CD4-positive, alpha-beta memory T cell (primary cell): ENCODE results near the gene PHF5A. TPM values are rescaled to one million over a fixed set of nuclear protein-coding genes. Genes with fewer than 3 reads are reported as not detected.

ENCODE experiments used
- CTCF ChIA-PET: fragments of 350-600 bp; sonication (Branson Sonifier 250); formaldehyde crosslinking; loops from one replicate; lab custom pipeline; 2021; ENCODE audit warnings: inconsistent platforms; ENCODE audit not compliant: partially characterized antibody; lab: Charles Lee
- POLR2A ChIA-PET: fragments of 350-600 bp; sonication (Branson Sonifier 250); formaldehyde crosslinking; loops from one replicate; lab custom pipeline; 2021; ENCODE audit not compliant: partially characterized antibody; lab: Charles Lee
- DNase-seq, 5 donors: peaks; one replicate each; pipeline versions ENCODE4 v3.0.0 to v3.0.0-alpha.2; 2020 to 2022; ENCODE audit warnings: mixed read lengths in 1 of 5
- H3K27ac ChIP-seq: one replicate; pipeline ENCODE4 v1.7.0; 2013; ENCODE audit warnings: low read depth, low read length
- H3K27me3 ChIP-seq: 2 replicates; pipeline ENCODE4 v1.7.0; 2013; ENCODE audit warnings: mild to moderate bottlenecking, low read length, moderate library complexity; ENCODE audit not compliant: insufficient read depth
- H3K36me3 ChIP-seq: 2 replicates; pipeline ENCODE4 v1.7.0; 2013; ENCODE audit warnings: mild to moderate bottlenecking, low read length, moderate library complexity; ENCODE audit not compliant: insufficient read depth
- H3K4me1 ChIP-seq: 2 replicates; pipeline ENCODE4 v1.7.0; 2013; ENCODE audit warnings: mild to moderate bottlenecking, low read length, moderate library complexity; ENCODE audit not compliant: insufficient read depth
- H3K4me3 ChIP-seq, 2 donors: one replicate each; pipeline ENCODE4 v1.7.0; 2013; ENCODE audit warnings: low read length in 2 of 2, mild to moderate bottlenecking in 1 of 2
- H3K9me3 ChIP-seq, 2 donors: one replicate each; pipeline ENCODE4 v1.7.0; 2013; ENCODE audit warnings: low read length in 2 of 2, control low read depth in 1 of 2; ENCODE audit not compliant: control insufficient read depth in 1 of 2
- H3K27ac Mint-ChIP-seq, 7 donors: one replicate each; pipeline ENCODE4 v1.8.0; 2020 to 2021; ENCODE audit warnings: mixed read lengths in 7 of 7, mild to moderate bottlenecking in 6 of 7, inconsistent platforms in 3 of 7, moderate library complexity in 3 of 7
- H3K27me3 Mint-ChIP-seq, 2 donors: one replicate each; pipeline ENCODE4 v1.8.0; 2020 to 2021; ENCODE audit warnings: mixed read lengths in 2 of 2
- H3K36me3 Mint-ChIP-seq, 2 donors: one replicate each; pipeline ENCODE4 v1.8.0; 2020 to 2021; ENCODE audit warnings: mixed read lengths in 2 of 2, inconsistent platforms in 1 of 2, mild to moderate bottlenecking in 1 of 2
- H3K4me1 Mint-ChIP-seq, 4 donors: one replicate each; pipeline ENCODE4 v1.8.0; 2020 to 2021; ENCODE audit warnings: mixed read lengths in 4 of 4, mild to moderate bottlenecking in 1 of 4
- H3K4me3 Mint-ChIP-seq, 8 donors: one replicate each; pipeline ENCODE4 v1.8.0; 2020 to 2021; ENCODE audit warnings: mixed read lengths in 8 of 8, mild to moderate bottlenecking in 7 of 8, moderate library complexity in 6 of 8, inconsistent platforms in 3 of 8
- H3K9me3 Mint-ChIP-seq, 8 donors: one replicate each; pipeline ENCODE4 v1.8.0; 2020 to 2021; ENCODE audit warnings: mixed read lengths in 8 of 8, mild to moderate bottlenecking in 5 of 8, inconsistent platforms in 3 of 8, moderate library complexity in 1 of 8
- intact Hi-C: fragments of 100-400 bp; cut with micrococcal nuclease; formaldehyde crosslinking; loops from one replicate; pipeline ENCODE4 v1.15.1; 2023
- polyA plus RNA-seq, 2 donors: library from polyadenylated mRNA; unstranded; fragments of 300-500 nt; fragmentation: Illumina TruSeq; gene quantifications; one replicate each; pipeline ENCODE4 v1.2.3, GENCODE V29; 2021
- total RNA-seq, 2 experiments: library from RNA; stranded (reverse); gene quantifications; one replicate each; pipeline ENCODE4 v1.2.3, GENCODE V29; 2021

PHF5A gene
- total and polyA plus RNA-seq, 4 experiments from 2014 or later: 19.7 to 39.2 (median 34.6) TPM

DNA sequence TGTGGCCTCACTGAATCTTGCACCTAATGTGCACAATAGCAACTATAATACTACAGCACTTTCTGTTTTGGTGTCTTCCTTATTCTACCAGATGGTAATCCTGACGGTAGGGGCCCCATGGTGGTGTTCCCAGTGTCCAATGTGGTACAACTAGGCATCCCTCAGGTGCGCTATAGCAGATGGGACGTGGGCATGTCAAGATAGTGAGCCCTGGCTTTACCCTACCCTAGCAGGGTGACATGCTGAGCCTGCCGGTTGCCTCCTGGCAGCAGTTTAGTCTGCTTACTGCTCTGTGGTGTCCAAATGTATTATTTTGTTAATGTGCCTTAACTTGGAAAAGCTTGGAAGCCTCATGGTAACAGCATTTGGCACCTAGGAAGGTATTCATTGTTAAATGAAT lies 19.6 kb upstream of the PHF5A start:
- Histone ChIP-seq H3K36me3 (no peaks in the 10 kb centered on the region), H3K9me3 (no peaks in the 10 kb centered on the region), H3K27me3 (no peaks in the 10 kb centered on the region), H3K4me3 (no peak overlapping the region), H3K4me1 (peaks cover 5% of the 10 kb centered on the region), H3K27ac (no peak overlapping the region)
- Mint-ChIP-seq H3K4me1 (peaks cover 24 to 51% (median 35%) of the 10 kb centered on the region in 4 donors), H3K27me3 (no peaks in the 10 kb centered on the region), H3K4me3 (peak overlapping the region in 1 of 8 donors; percentile 6), H3K27ac (no peak overlapping the region), H3K36me3 (peaks cover 0 to 4% of the 10 kb centered on the region in 2 donors), H3K9me3 (no peaks in the 10 kb centered on the region)
- intact Hi-C loops: no loop called here
- POLR2A ChIA-PET: interaction anchor here (0.8 kb wide), 1 partner anchor 13 kb away, joined by 3 read pairs; no protein-coding TSS in a partner anchor
- DNase-seq: no peak
- CTCF ChIA-PET: interaction anchor here (0.9 kb wide), 1 partner anchor 84 kb away, joined by 7 read pairs; no protein-coding TSS in a partner anchor

DNA sequence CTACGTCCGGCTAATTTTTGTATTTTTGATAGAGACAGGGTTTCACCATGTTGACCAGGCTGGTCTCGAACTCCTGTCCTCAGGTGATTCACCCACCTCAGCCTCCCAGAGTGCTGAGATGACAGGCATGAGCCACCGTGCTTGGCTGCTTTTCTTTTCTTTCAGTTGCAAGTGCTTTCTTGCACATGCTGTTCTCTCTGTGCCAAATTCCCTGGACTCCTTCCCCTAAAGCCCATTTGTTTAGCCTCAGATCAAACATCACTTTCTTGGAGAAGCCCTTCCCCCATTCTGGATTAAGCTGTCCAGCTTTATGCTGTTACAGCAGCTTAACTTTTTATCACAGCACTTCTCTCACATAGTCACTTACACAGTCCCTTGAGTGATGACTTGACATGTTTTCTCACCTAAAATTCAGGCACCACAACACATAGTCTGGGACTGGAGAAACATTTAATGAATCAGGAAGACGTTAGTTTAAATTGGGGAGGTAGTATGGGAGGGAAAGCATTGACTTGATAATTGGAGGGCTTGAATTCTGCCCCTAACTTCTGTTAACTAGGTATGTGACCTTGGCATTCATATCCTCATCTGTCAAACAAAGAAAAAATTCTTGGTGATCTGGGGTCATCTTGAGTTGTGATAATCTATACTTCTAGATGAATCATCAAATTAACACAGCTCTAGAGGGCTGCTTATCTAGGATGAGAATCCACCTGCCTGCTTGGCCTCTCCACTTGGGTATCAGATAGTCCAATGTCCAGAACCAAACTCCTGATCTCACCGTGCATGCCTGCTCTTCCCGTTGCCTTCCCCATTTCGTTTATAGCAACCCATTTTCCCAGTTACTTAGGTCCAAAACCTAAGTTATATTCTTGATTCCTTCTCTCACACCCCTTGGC lies 18.8 kb upstream of the PHF5A start:
- Mint-ChIP-seq H3K27me3 (no peaks in the 10 kb centered on the region), H3K4me1 (peaks cover 29 to 58% (median 40%) of the 10 kb centered on the region in 4 donors), H3K36me3 (peaks cover 0 to 4% of the 10 kb centered on the region in 2 donors), H3K27ac (peak overlapping the region in 1 of 7 donors; percentile 25), H3K9me3 (no peaks in the 10 kb centered on the region), H3K4me3 (peak overlapping the region in 1 of 8 donors; percentile 56)
- H3K27ac ChIP-seq: no peak overlapping the region
- no peaks in the 10 kb centered on the region for H3K27me3 ChIP-seq
- intact Hi-C loops: no loop called here
- ChIA-PET POLR2A (no interaction called here), CTCF (no interaction called here)
- no peaks in the 10 kb centered on the region for H3K9me3 ChIP-seq
- H3K36me3 ChIP-seq: no peaks in the 10 kb centered on the region
- no peak for DNase-seq
- H3K4me3 ChIP-seq: no peak overlapping the region
- peaks cover 5% of the 10 kb centered on the region for H3K4me1 ChIP-seq

DNA sequence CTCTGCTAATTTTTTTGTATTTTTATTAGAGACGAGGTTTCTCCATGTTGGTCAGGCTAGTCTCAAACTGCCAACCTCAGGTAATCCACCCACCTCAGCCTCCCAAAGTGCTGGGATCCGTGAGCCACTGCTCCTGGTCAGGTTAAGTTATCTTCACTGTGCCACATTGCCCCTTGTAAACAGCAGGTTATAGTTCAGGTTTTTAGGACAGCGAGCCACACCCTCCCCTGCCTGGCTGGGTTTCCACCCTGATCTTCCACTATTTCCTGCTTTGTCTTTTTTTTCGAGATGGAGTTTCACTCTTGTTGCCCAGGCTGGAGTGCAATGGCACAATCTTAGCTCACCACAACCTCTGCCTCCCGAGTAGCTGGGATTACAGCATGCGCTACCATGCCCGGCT lies 16.5 kb upstream of the PHF5A start:
- H3K36me3 Mint-ChIP-seq: peaks cover 0 to 9% of the 10 kb centered on the region in 2 donors
- no peaks in the 10 kb centered on the region for H3K36me3 ChIP-seq
- intact Hi-C loops: no loop called here
- H3K27me3 Mint-ChIP-seq: no peaks in the 10 kb centered on the region
- POLR2A ChIA-PET: no interaction called here
- CTCF ChIA-PET: interaction anchor here (1.1 kb wide), 1 partner anchor 48 kb away, joined by 3 read pairs; no protein-coding TSS in a partner anchor
- no peaks in the 10 kb centered on the region for H3K9me3 Mint-ChIP-seq
- peaks cover 9% of the 10 kb centered on the region for H3K4me1 ChIP-seq
- no peak overlapping the region for H3K4me3 ChIP-seq
- no peak for DNase-seq
- H3K9me3 ChIP-seq: no peaks in the 10 kb centered on the region
- peak overlapping the region in 2 of 7 donors; percentile 59 to 64 for H3K27ac Mint-ChIP-seq
- peaks cover 31 to 70% (median 42%) of the 10 kb centered on the region in 4 donors for H3K4me1 Mint-ChIP-seq
- no peak overlapping the region for H3K27ac ChIP-seq
- no peaks in the 10 kb centered on the region for H3K27me3 ChIP-seq
- H3K4me3 Mint-ChIP-seq: no peak overlapping the region

DNA sequence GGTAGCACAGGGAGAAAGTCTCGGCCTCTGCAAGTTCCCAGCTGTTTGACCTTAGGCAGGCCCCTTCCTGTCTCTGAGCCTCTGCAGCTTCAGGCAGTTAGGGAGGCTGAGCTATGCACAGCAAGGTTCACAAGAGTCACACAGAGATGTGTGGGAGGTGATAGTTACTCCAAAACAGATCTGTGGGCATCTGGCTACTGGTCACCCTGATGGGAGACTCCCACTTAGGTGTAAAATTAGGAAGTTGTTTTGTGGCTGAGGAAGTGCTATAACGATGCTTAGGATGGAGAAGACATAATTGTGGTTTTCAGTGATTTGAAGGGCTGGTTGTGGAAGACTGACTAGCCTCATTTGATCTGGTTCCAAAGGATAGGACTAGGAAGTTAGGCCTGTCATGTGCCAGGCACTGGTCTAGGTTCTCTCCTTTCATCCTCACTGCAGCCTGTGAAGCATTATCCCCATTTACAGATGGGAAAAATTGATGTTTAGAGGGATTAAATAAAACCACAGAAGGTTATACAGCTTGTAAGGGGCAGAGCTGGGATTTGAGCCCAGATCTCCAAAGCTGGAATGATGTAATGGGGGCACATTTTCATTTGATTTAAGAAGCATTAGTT lies 13.9 kb upstream of the PHF5A start:
- Mint-ChIP-seq H3K27ac (peak overlapping the region in 3 of 7 donors; percentile 49 to 87 (median 77)), H3K4me3 (no peak overlapping the region), H3K36me3 (peaks cover 0 to 9% of the 10 kb centered on the region in 2 donors), H3K9me3 (no peaks in the 10 kb centered on the region), H3K4me1 (peaks cover 24 to 61% (median 38%) of the 10 kb centered on the region in 4 donors), H3K27me3 (no peaks in the 10 kb centered on the region)
- DNase-seq: no peak
- Histone ChIP-seq H3K27me3 (no peaks in the 10 kb centered on the region), H3K27ac (no peak overlapping the region), H3K4me1 (peaks cover 9% of the 10 kb centered on the region), H3K36me3 (no peaks in the 10 kb centered on the region), H3K9me3 (no peaks in the 10 kb centered on the region), H3K4me3 (no peak overlapping the region)
- CTCF ChIA-PET: interaction anchor here (1.1 kb wide), 1 partner anchor 9 kb away, joined by 3 read pairs; no protein-coding TSS in a partner anchor
- intact Hi-C loops: no loop called here
- POLR2A ChIA-PET: interaction anchor here (0.6 kb wide), 1 partner anchor 244 kb away, joined by 4 read pairs; no protein-coding TSS in a partner anchor

DNA sequence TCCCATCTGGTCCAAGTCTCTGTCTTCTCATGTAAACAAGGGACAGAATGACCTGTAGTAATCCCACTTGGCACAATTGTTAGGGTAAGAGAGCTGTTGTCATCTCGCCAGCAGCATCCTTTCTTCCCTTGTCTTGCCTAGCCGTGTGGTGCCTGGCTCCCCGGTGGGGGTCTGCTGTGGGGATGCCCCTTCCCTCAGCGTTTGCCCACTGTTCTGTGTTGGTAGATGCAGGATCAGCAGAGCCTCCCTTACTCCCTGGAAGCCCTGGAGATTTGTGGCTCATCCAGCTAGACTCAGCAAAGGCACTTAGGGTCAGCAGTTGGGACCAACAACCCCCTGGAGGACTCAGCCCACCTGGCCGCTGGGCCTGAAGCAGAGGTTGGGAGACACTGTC lies 13.4 kb upstream of the PHF5A start:
- H3K36me3 ChIP-seq: no peaks in the 10 kb centered on the region
- no peaks in the 10 kb centered on the region for H3K27me3 ChIP-seq
- Mint-ChIP-seq H3K4me1 (peaks cover 21 to 56% (median 35%) of the 10 kb centered on the region in 4 donors), H3K27ac (peak overlapping the region in 1 of 7 donors; percentile 25), H3K4me3 (no peak overlapping the region), H3K27me3 (no peaks in the 10 kb centered on the region), H3K36me3 (peaks cover 0 to 9% of the 10 kb centered on the region in 2 donors), H3K9me3 (no peaks in the 10 kb centered on the region)
- POLR2A ChIA-PET: interaction anchor here (0.6 kb wide), 1 partner anchor 243 kb away, joined by 4 read pairs; no protein-coding TSS in a partner anchor
- intact Hi-C loops: no loop called here
- H3K4me1 ChIP-seq: peaks cover 9% of the 10 kb centered on the region
- H3K9me3 ChIP-seq: no peaks in the 10 kb centered on the region
- no peak overlapping the region for H3K27ac ChIP-seq
- CTCF ChIA-PET: interaction anchor here (0.7 to 1.1 kb wide), 2 partner anchors 9 to 14 kb away, joined by 3 read pairs; no protein-coding TSS in a partner anchor
- no peak for DNase-seq
- H3K4me3 ChIP-seq: no peak overlapping the region

DNA sequence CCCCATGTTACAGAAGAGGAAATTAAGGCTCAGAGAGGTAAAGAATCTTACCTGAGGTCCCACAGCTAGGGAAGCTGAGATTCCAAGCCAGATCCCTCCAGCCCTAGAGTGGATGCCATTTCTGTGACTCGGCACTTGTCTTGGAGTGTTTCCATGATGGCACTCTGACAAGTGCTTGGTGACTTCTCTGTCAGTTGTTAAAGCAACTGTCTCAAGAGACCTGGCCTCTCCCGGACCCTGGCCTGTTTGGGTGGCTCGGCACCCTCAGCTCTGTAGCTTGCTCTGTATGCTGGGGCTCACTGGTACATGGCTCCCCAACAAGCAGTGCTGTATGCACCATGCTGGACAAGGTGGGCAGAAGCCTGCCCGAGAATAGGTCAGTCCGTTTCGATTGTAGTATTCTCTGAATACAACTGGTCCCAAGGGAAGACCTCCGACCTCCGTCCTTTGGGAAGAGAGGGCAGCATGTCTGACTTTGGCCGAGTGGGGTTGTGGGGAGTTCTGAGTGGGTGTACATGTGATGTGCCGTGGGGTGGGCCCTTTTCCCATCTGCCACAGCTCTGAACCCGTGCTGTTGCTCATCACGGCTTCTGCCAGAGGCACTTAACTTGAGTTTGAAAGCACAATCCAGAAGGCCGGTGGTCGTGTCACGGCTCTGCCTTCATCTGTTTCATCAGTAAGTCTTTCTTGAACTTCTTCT lies 12.8 kb upstream of the PHF5A start:
- Mint-ChIP-seq H3K4me3 (no peak overlapping the region), H3K9me3 (no peaks in the 10 kb centered on the region), H3K27ac (no peak overlapping the region), H3K36me3 (peaks cover 0 to 9% of the 10 kb centered on the region in 2 donors), H3K4me1 (peaks cover 21 to 52% (median 34%) of the 10 kb centered on the region in 4 donors), H3K27me3 (no peaks in the 10 kb centered on the region)
- no peak overlapping the region for H3K4me3 ChIP-seq
- intact Hi-C loops: no loop called here
- H3K9me3 ChIP-seq: no peaks in the 10 kb centered on the region
- no peaks in the 10 kb centered on the region for H3K36me3 ChIP-seq
- ChIA-PET POLR2A (interaction anchor here (0.8 kb wide), 1 partner anchor 13 kb away, joined by 3 read pairs; the partner anchor contains the start of gene PHF5A), CTCF (interaction anchor here (0.6 to 1.1 kb wide), 4 partner anchors 8 to 476 kb away, joined by 3 to 4 read pairs (median 3); no protein-coding TSS in a partner anchor)
- H3K4me1 ChIP-seq: peaks cover 9% of the 10 kb centered on the region
- H3K27ac ChIP-seq: no peak overlapping the region
- no peaks in the 10 kb centered on the region for H3K27me3 ChIP-seq
- DNase-seq: no peak
